Osteoblast (primary cell): ENCODE results near the gene VAV2. TPM values are rescaled to one million over a fixed set of nuclear protein-coding genes. Genes with fewer than 3 reads are reported as not detected.

Source experiments
- DNase-seq: peaks from one replicate; pipeline ENCODE4 v3.0.0; 2011; ENCODE audit warnings: low spot score, mixed read lengths; ENCODE audit not compliant: insufficient read length; ENCODE audit errors: missing footprints
- H2AFZ ChIP-seq: 2 replicates; pipeline ENCODE4 v1.6.0; 2011; ENCODE audit warnings: mild to moderate bottlenecking, low read length
- H3K27ac ChIP-seq: 2 replicates; pipeline ENCODE4 v1.5.1; 2011; ENCODE audit warnings: mild to moderate bottlenecking, low read depth, low read length, moderate library complexity
- H3K27me3 ChIP-seq: 2 replicates; pipeline ENCODE4 v1.6.0; 2012; ENCODE audit warnings: mild to moderate bottlenecking, control low read depth, inconsistent platforms, low read length, moderate library complexity; ENCODE audit not compliant: insufficient read depth
- H3K36me3 ChIP-seq: 2 replicates; pipeline ENCODE4 v1.5.1; 2011; ENCODE audit warnings: mild to moderate bottlenecking, low read length, control low read depth, moderate library complexity; ENCODE audit not compliant: insufficient read depth
- H3K4me1 ChIP-seq: 2 replicates; pipeline ENCODE4 v1.5.1; 2011; ENCODE audit warnings: mild to moderate bottlenecking, low read length, control low read depth, moderate library complexity; ENCODE audit not compliant: insufficient read depth
- H3K4me2 ChIP-seq: 2 replicates; pipeline ENCODE4 v1.6.0; 2011; ENCODE audit warnings: mild to moderate bottlenecking, low read length; ENCODE audit not compliant: insufficient read depth
- H3K4me3 ChIP-seq: fragments of 200-600 bp; sonication (generic); 3 replicates; pipeline ENCODE4 v1.5.1; 2012; ENCODE audit warnings: mild to moderate bottlenecking, low read length, inconsistent platforms; ENCODE audit not compliant: insufficient read depth
- H3K79me2 ChIP-seq: 2 replicates; pipeline ENCODE4 v1.6.0; 2012; ENCODE audit warnings: mild to moderate bottlenecking, low read length, control low read depth, inconsistent platforms; ENCODE audit not compliant: insufficient read depth
- H3K9me3 ChIP-seq: 2 replicates; pipeline ENCODE4 v1.5.1; 2011; ENCODE audit warnings: low read depth, low read length, control low read depth
- H4K20me1 ChIP-seq: 2 replicates; pipeline ENCODE4 v1.6.0; 2012; ENCODE audit warnings: mild to moderate bottlenecking, low read length, control low read depth; ENCODE audit not compliant: insufficient read depth
- total RNA-seq: library from RNA; depleted of rRNA; stranded (reverse); fragments of >200 nt; gene quantifications from 2 replicates; pipeline ENCODE4 v1.2.3, GENCODE V29; 2012
- TF ChIP-seq, protein P1 (sequence below): IDR thresholded peaks from 2 replicates; pipeline ENCODE4 v1.5.1; 2011; ENCODE audit warnings: mild to moderate bottlenecking, low read depth, low read length, moderate library complexity; ENCODE audit errors: extremely low read depth

VAV2 gene
- total RNA-seq, 1 donor = 8.0 TPM

DNA sequence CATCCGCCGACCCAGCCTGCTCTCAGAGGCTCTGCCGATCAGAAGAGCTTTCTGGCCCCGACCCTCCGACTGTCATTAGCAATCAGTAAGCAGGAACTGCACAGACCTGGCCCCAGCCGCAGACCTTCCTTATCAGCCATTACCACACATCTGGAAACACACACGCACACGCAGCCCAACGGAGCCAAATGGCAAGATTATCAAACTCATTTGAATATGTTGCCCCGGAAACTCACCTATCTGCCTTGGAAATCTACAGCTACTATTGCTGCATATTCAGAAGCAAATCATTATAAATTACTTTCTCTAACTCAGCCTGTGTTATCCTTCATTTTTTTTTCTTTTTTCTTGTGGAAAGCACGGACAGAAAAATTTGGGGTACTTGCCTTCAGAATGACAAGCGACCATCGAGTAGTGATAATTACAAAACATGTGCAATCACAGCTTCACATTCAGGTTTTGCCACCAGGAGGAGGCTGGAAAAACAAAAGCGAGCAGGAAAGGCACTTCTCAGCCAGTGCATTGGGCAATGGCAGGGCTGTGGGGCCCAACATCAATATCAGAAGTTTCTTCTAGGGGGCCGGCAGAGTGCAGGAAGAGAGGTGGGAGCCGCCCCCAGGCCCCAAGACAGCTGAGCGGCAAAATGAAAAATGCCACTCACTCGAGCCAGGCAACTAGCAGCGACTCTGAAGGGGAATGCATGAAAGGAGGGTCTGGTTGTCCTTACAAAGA lies 122.3 kb downstream of the VAV2 start:
- H3K9me3 ChIP-seq = no peaks in the 10 kb centered on the region
- H3K4me3 ChIP-seq = no peak overlapping the region
- no peak overlapping the region for H3K4me2 ChIP-seq
- H3K27me3 ChIP-seq = no peaks in the 10 kb centered on the region
- peaks cover 9% of the 10 kb centered on the region for H3K4me1 ChIP-seq
- DNase-seq = no peak
- peaks cover 67% of the 10 kb centered on the region for H4K20me1 ChIP-seq
- TF ChIP-seq, protein P1, sequence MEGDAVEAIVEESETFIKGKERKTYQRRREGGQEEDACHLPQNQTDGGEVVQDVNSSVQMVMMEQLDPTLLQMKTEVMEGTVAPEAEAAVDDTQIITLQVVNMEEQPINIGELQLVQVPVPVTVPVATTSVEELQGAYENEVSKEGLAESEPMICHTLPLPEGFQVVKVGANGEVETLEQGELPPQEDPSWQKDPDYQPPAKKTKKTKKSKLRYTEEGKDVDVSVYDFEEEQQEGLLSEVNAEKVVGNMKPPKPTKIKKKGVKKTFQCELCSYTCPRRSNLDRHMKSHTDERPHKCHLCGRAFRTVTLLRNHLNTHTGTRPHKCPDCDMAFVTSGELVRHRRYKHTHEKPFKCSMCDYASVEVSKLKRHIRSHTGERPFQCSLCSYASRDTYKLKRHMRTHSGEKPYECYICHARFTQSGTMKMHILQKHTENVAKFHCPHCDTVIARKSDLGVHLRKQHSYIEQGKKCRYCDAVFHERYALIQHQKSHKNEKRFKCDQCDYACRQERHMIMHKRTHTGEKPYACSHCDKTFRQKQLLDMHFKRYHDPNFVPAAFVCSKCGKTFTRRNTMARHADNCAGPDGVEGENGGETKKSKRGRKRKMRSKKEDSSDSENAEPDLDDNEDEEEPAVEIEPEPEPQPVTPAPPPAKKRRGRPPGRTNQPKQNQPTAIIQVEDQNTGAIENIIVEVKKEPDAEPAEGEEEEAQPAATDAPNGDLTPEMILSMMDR = no peak
- peaks cover 73% of the 10 kb centered on the region for H3K79me2 ChIP-seq
- H2AFZ ChIP-seq = no peak overlapping the region
- no peaks in the 10 kb centered on the region for H3K36me3 ChIP-seq
- H3K27ac ChIP-seq = no peak overlapping the region

- DNase-seq = no peak
- Histone ChIP-seq H3K27me3 (no peaks in the 10 kb centered on the region), H4K20me1 (peaks cover 54% of the 10 kb centered on the region), H3K36me3 (peaks cover 4% of the 10 kb centered on the region), H2AFZ (no peak overlapping the region), H3K27ac (no peak overlapping the region), H3K79me2 (peaks cover 69% of the 10 kb centered on the region), H3K9me3 (no peaks in the 10 kb centered on the region), H3K4me1 (no peaks in the 10 kb centered on the region), H3K4me2 (no peak overlapping the region), H3K4me3 (no peak overlapping the region)
- TF ChIP-seq, protein P1 = no peak
Measured at GRCh38 chr9:133868203-133868602, 123.9 kb downstream of the VAV2 start.

GRCh38 chr9:133866946-133867345 lies 125.2 kb downstream of the VAV2 start:
- Histone ChIP-seq H4K20me1 (peaks cover 51% of the 10 kb centered on the region), H3K79me2 (peaks cover 67% of the 10 kb centered on the region), H3K27me3 (no peaks in the 10 kb centered on the region)

DNA sequence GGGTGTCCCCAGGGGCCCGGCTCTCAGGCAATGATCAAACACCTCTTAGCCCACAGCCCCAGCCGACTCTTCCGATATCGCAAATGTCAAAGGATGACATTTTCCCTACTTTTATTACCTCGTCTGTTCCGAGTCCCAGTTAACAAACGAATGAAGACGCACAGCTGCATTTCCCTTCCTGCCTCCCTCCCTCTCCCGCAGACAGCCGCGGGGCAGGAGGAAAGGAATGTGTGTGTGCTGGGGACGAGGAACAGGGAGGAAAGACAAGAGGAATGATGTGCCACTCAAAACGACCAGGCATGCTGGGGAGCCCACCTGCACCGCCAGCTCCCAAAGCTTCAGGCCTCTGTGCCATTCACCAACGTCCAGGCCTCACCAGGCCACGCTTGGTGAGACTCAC lies 128.1 kb downstream of the VAV2 start:
- Histone ChIP-seq H3K4me3 (no peak overlapping the region), H3K27ac (no peak overlapping the region), H3K36me3 (peaks cover 14% of the 10 kb centered on the region), H2AFZ (no peak overlapping the region), H3K4me2 (no peak overlapping the region), H3K27me3 (no peaks in the 10 kb centered on the region), H4K20me1 (peaks cover 40% of the 10 kb centered on the region), H3K79me2 (peaks cover 54% of the 10 kb centered on the region), H3K4me1 (no peaks in the 10 kb centered on the region), H3K9me3 (no peaks in the 10 kb centered on the region)
- no peak for DNase-seq
- TF ChIP-seq, protein P1 = no peak

More at GRCh38 chr9:133866946-133867345, 125.2 kb downstream of the VAV2 start:
- TF ChIP-seq, protein P1 = no peak
- Histone ChIP-seq H3K27ac (no peak overlapping the region), H3K36me3 (peaks cover 4% of the 10 kb centered on the region), H3K9me3 (no peaks in the 10 kb centered on the region), H3K4me1 (no peaks in the 10 kb centered on the region), H3K4me3 (no peak overlapping the region), H2AFZ (no peak overlapping the region), H3K4me2 (no peak overlapping the region)
- DNase-seq = no peak
